GM12878 (cell line): ENCODE data around the gene DENND6B. TPM values are rescaled to one million over a fixed set of nuclear protein-coding genes. Genes with fewer than 3 reads are reported as not detected.

Source experiments
- ATAC-seq: fragments of 200-7000 bp; cut with Tn5 transposase; 3 replicates; pipeline ENCODE4 v1.9.1; 2020; ENCODE audit warnings: mild to moderate bottlenecking, moderate library complexity
- BruUV-seq: library from RNA; stranded (reverse); fragments of 400-500 nt; replicated peaks from 2 replicates; lab custom pipeline; 2021; lab: Mats Ljungman, UMichigan
- CTCF ChIA-PET: fragments of 300-600 bp; sonication (Branson Sonifier 250); formaldehyde crosslinking; extraction: SDS; loops from one replicate; lab custom pipeline; 2021; ENCODE audit warnings: inconsistent platforms; lab: Yijun Ruan, JAX
- POLR2A ChIA-PET: fragments of 350-600 bp; formaldehyde crosslinking; extraction: SDS; loops from one replicate; lab custom pipeline; 2021; ENCODE audit warnings: inconsistent platforms; lab: Charles Lee
- RAD21 ChIA-PET: fragments of 300-600 bp; sonication (Branson Sonifier 250); formaldehyde crosslinking; loops from one replicate; lab custom pipeline; 2023; ENCODE audit warnings: antibody characterized with exemption; ENCODE audit not compliant: unreplicated experiment; lab: Charles Lee
- SMC1A ChIA-PET: fragments of 300-600 bp; sonication (Branson Sonifier 250); formaldehyde crosslinking; loops from one replicate; lab custom pipeline; 2023; ENCODE audit not compliant: unreplicated experiment, uncharacterized antibody; lab: Charles Lee
- DNase-seq: peaks from one replicate; pipeline ENCODE4 v3.0.0-alpha.2; 2011; ENCODE audit warnings: low read depth, low spot score
- FAIRE-seq: peaks from 3 replicates; lab custom pipeline; 2011; peaks lifted over from hg19 to GRCh38; lab: Jason Lieb, UNC
- H2AFZ ChIP-seq: 2 replicates; pipeline ENCODE4 v1.6.0; 2011; ENCODE audit warnings: low read depth, low read length, control low read depth; ENCODE audit not compliant: control insufficient read depth
- H3K27ac ChIP-seq: 2 replicates; pipeline ENCODE4 v1.5.1; 2011; ENCODE audit warnings: control low read depth; ENCODE audit not compliant: control insufficient read depth, insufficient read depth
- H3K27me3 ChIP-seq, 2 experiments: replicated peaks in 1 of 2; 2 replicates each; pipeline versions ENCODE4 v1.6.0 to v1.6.1; 2011; ENCODE audit warnings: low read length in 1 of 2; ENCODE audit not compliant: control insufficient read depth in 2 of 2, insufficient read depth in 2 of 2
- H3K36me3 ChIP-seq, 2 experiments: 2 replicates each; pipeline ENCODE4 v1.5.1; 2011; ENCODE audit warnings: low read length in 1 of 2; ENCODE audit not compliant: control insufficient read depth in 2 of 2, insufficient read depth in 2 of 2
- H3K4me1 ChIP-seq: 2 replicates; pipeline ENCODE4 v1.6.1; 2011; ENCODE audit warnings: mild to moderate bottlenecking, low read length, moderate library complexity, mixed read lengths; ENCODE audit not compliant: control insufficient read depth, insufficient read depth
- H3K4me2 ChIP-seq: 2 replicates; pipeline ENCODE4 v1.6.0; 2011; ENCODE audit warnings: control low read depth; ENCODE audit not compliant: control insufficient read depth, insufficient read depth
- H3K4me3 ChIP-seq: fragments of 200-600 bp; sonication (generic); 2 replicates; pipeline ENCODE4 v1.5.1; 2016
- H3K79me2 ChIP-seq: 2 replicates; pipeline ENCODE4 v1.6.0; 2011; ENCODE audit warnings: low read length; ENCODE audit not compliant: control insufficient read depth, insufficient read depth
- H3K9ac ChIP-seq: 2 replicates; pipeline ENCODE4 v1.8.0; 2011; ENCODE audit warnings: low read length, control low read depth, mixed read lengths; ENCODE audit not compliant: control insufficient read depth, insufficient read depth
- H3K9me3 ChIP-seq: replicated peaks from 3 replicates; pipeline ENCODE4 v1.5.1; 2011; ENCODE audit warnings: mild to moderate bottlenecking, low read length; ENCODE audit not compliant: control insufficient read depth, insufficient read depth
- H4K20me1 ChIP-seq: 2 replicates; pipeline ENCODE4 v1.6.0; 2011; ENCODE audit not compliant: control insufficient read depth, insufficient read depth
- CHD2 ChIP-seq: IDR thresholded peaks from 2 replicates; pipeline ENCODE4 v1.6.1; 2011; ENCODE audit warnings: low read depth, low read length, improper control_type of control experiment, borderline replicate concordance
- DPF2 ChIP-seq: fragments of 450-650 bp; IDR thresholded peaks from 2 replicates; pipeline ENCODE4 v1.6.1; 2017; ENCODE audit warnings: mild to moderate bottlenecking
- MXI1 ChIP-seq: fragments of 150-350 bp; IDR thresholded peaks from 2 replicates; pipeline ENCODE4 v1.6.1; 2011; ENCODE audit warnings: low read depth, mild to moderate bottlenecking, inconsistent platforms, low read length, improper control_type of control experiment
- NR2C2 ChIP-seq: IDR thresholded peaks from 2 replicates; pipeline ENCODE4 v1.6.1; 2011; ENCODE audit warnings: borderline replicate concordance, low read depth; ENCODE audit not compliant: control insufficient read depth, insufficient read length
- SIN3A ChIP-seq: IDR thresholded peaks from 2 replicates; pipeline ENCODE4 v1.6.1; 2012; ENCODE audit warnings: low read depth, low read length, improper control_type of control experiment
- WRNIP1 ChIP-seq: IDR thresholded peaks from 2 replicates; pipeline ENCODE4 v1.6.1; 2011; ENCODE audit warnings: low read depth, low read length, improper control_type of control experiment, borderline replicate concordance
- ZNF207 ChIP-seq: fragments of 450-650 bp; IDR thresholded peaks from 2 replicates; pipeline ENCODE4 v1.6.1; 2014; ENCODE audit warnings: antibody characterized with exemption, mild to moderate bottlenecking, borderline replicate concordance
- WGBS: methylation state at CpG from one replicate; pipeline ENCODE4 v1.1.6; 2016; ENCODE audit warnings: low lambda C conversion rate; ENCODE audit not compliant: insufficient replicate concordance, insufficient coverage; ENCODE audit errors: missing lambda C conversion rate; 5-methylcytosine and 5-hydroxymethylcytosine counted together
- in situ Hi-C: fragments of 300-500 bp; cut with MboI; formaldehyde crosslinking; loops from 9 replicates; pipeline ENCODE4 v1.14.3; 2018; ENCODE audit warnings: mixed read lengths
- intact Hi-C: fragments of 100-400 bp; cut with micrococcal nuclease; formaldehyde crosslinking; loops from one replicate; pipeline ENCODE4 v1.14.2; 2022; ENCODE audit not compliant: unreplicated experiment
- polyA plus RNA-seq, 11 experiments: library from polyadenylated mRNA; depleted of rRNA in 4 of 11; unstranded in 6 of 11; stranded (reverse) in 5 of 11; fragments of >200 nt; fragmentation: Nextera tagmentation in 4 of 11; fragmentation: Illumina TruSeq in 1 of 11; extraction: Ambion mirVana in 4 of 11; extraction: Trizol in 1 of 11; gene quantifications; 1 replicate in 1 of 11; 2 replicates in 10 of 11; pipeline versions ENCODE4 v1.2.1 to v1.2.3, GENCODE V29; 2011 to 2016; ENCODE audit warnings: inconsistent platforms in 2 of 11, missing spikeins in 2 of 11, low read depth in 1 of 11
- total RNA-seq, 4 experiments: library from RNA; depleted of rRNA in 3 of 4; stranded (reverse); fragments of >200 nt in 3 of 4; fragmentation: Illumina TruSeq in 1 of 4; extraction: Trizol in 1 of 4; gene quantifications; 2 replicates each; pipeline versions ENCODE4 v1.2.1 to v1.2.3, GENCODE V29; 2013 to 2021

DENND6B gene
- total and polyA plus RNA-seq, 10 of the 15 experiments (the other 5 are each of a cell fraction or from before 2014, with no cell fraction given): 0.72 to 11.3 (median 6.2) TPM

DNA sequence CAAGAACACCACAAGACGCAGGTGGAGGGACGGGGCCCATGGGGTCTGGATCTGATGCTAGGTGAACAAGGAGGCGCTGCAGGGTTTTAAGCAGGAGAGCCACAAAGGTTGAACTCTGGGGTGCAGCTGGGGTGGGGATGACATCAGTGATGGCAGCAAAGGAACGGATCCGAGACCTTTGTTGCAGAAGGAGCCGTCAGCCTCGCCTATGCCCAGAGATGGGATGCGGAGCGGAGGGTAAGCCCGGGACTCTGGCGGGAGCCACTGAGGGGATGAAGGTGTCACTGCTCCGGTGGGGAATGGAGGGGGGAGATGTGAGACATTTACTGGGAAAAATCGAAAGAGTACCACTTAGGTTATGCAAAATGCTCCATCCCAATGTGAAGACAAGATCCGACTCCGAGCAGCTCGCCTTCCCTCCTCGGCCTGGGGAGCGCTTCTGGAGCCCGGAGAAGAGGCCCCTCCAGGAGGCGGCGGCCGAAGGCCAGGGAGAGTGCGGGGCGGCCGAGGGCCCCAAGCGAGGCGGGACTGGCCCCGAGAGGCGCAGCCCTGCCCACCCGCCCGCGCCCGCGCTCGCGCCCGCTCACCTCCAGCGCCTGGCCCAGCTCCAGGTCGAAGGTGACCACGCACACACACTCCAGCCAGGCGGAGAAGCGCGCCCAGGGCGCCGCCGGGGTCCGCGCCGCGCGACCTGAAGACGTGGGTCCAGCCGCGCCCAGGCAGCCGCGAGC lies 422 bp downstream of the DENND6B start:
- peaks cover 1% of the 10 kb centered on the region; the same call in 1 of the 2 replicates for H3K79me2 ChIP-seq
- H3K27ac ChIP-seq: no peak overlapping the region
- H4K20me1 ChIP-seq: no peaks in the 10 kb centered on the region
- ChIA-PET RAD21 (interaction anchor here (0.8 to 1.7 kb wide), 3 partner anchors 20 to 172 kb away, joined by 3 to 6 read pairs (median 6); partner anchors contain the start of gene PLXNB2), SMC1A (interaction anchor here (1.7 kb wide), 1 partner anchor 75 kb away, joined by 5 read pairs; the partner anchor contains the start of gene HDAC10), CTCF (interaction anchor here (0.6 to 4.2 kb wide), 10 partner anchors 15 to 177 kb away, joined by 3 to 36 read pairs (median 4); partner anchors contain the start of gene TUBGCP6), POLR2A (interaction anchor here (0.7 to 1.8 kb wide), 6 partner anchors 11 to 50 kb away, joined by 3 to 4 read pairs (median 3); no protein-coding TSS in a partner anchor)
- peak overlapping the region; percentile 81 for H2AFZ ChIP-seq
- H3K4me1 ChIP-seq: peaks cover 2% of the 10 kb centered on the region; the same call in 1 of the 2 replicates
- DNase-seq (no peak), ATAC-seq (no peak), FAIRE-seq (no peak)
- intact Hi-C loops (no loop called here), in situ Hi-C loops (loop anchor here (5.0 kb wide), 1 partner anchor 49 kb away; no protein-coding TSS in a partner anchor)
- H3K9me3 ChIP-seq: no peaks in the 10 kb centered on the region
- TF ChIP-seq MXI1 (peak; percentile 34; the same call in 1 of the 2 replicates), DPF2 (0 out of 2 replicates have a peak, but pooled peaks have one; percentile 22), ZNF207 (no peak), SIN3A (peak; percentile 29; the same call in 1 of the 2 replicates), CHD2 (0 out of 2 replicates have a peak, but pooled peaks have one; percentile 11), NR2C2 (no peak), WRNIP1 (no peak)
- WGBS: 27% methylated on average over 36 of the region's 56 CpGs
- peak overlapping the region; percentile 57; the same call in 1 of the 2 replicates for H3K4me3 ChIP-seq
- H3K36me3 ChIP-seq: no peaks in the 10 kb centered on the region
- H3K4me2 ChIP-seq: peak overlapping the region; percentile 97
- peak overlapping the region; percentile 38; the same call in 1 of the 2 replicates for H3K9ac ChIP-seq
- BruUV-seq: no TSS peak
- H3K27me3 ChIP-seq: no peaks in the 10 kb centered on the region
